ENCODE results near the gene MS4A10. TPM values are rescaled to one million over a fixed set of nuclear protein-coding genes. Genes with fewer than 3 reads are reported as not detected.
"Not testable (repeated sequence)": the region's sequence is repeated elsewhere in the genome, so short reads cannot be mapped to it uniquely, and the experiment has no call there.

MS4A10 gene
- total RNA-seq, 3 donors from 2014 or later, result 1.2 TPM; not detected in 2

- H3K36me3 ChIP-seq (ENCODE audit: low read depth), result no peaks in the 10 kb centered on the region
- H3K4me1 ChIP-seq (ENCODE audit: low read depth), result no peaks in the 10 kb centered on the region
- no peak for ATAC-seq
- no peak for TF ChIP-seq CTCF (IDR thresholded peaks at IDR 0.05)
- peaks cover 10% of the 10 kb centered on the region for H3K9me3 ChIP-seq
- intact Hi-C loops (cut with DNase I, micrococcal nuclease), result no loop called here
- DNase-seq, result no peak
- H3K4me3 ChIP-seq, result no peak overlapping the region
These were observed 32.9 kb downstream of the MS4A10 start for GRCh38 chr11:60818057-60818456.

- Histone ChIP-seq H3K4me1 (ENCODE audit: low read depth) (no peaks in the 10 kb centered on the region), H3K36me3 (ENCODE audit: low read depth) (no peaks in the 10 kb centered on the region), H3K4me3 (no peak overlapping the region), H3K9me3 (peaks cover 4% of the 10 kb centered on the region)
- TF ChIP-seq CTCF (IDR thresholded peaks at IDR 0.05), result no peak
- intact Hi-C loops (cut with DNase I, micrococcal nuclease), result no loop called here
- no peak for ATAC-seq
- DNase-seq, result no peak
These were observed 36.9 kb downstream of the MS4A10 start for GRCh38 chr11:60821827-60822599.

- not testable (repeated sequence) for H3K4me1 ChIP-seq (ENCODE audit: low read depth); ATAC-seq; H3K36me3 ChIP-seq (ENCODE audit: low read depth)
These were observed 38.7 kb downstream of the MS4A10 start for GRCh38 chr11:60823745-60824306.

GRCh38 chr11:60825118-60825517 is 40.0 kb downstream of the MS4A10 start:
- DNase-seq (no peak), ATAC-seq (no peak)
- no peak for TF ChIP-seq CTCF (IDR thresholded peaks at IDR 0.05)
- Histone ChIP-seq H3K4me1 (ENCODE audit: low read depth) (no peaks in the 10 kb centered on the region), H3K9me3 (no peaks in the 10 kb centered on the region), H3K4me3 (no peak overlapping the region), H3K36me3 (ENCODE audit: low read depth) (no peaks in the 10 kb centered on the region)
- intact Hi-C loops (cut with DNase I, micrococcal nuclease), result loop anchor here in 1 of 2 donors (5.0 kb wide), 1 partner anchor 72 kb away; no protein-coding TSS in a partner anchor

More at GRCh38 chr11:60823745-60824306, 38.7 kb downstream of the MS4A10 start:
- DNase-seq; intact Hi-C loops (cut with DNase I, micrococcal nuclease); H3K4me3 ChIP-seq; H3K9me3 ChIP-seq: not testable (repeated sequence)

- ATAC-seq (no peak), DNase-seq (no peak)
- no peaks in the 10 kb centered on the region for H3K36me3 ChIP-seq (ENCODE audit: low read depth)
- H3K4me1 ChIP-seq (ENCODE audit: low read depth), result no peaks in the 10 kb centered on the region
- intact Hi-C loops (cut with DNase I, micrococcal nuclease), result loop anchor here in 1 of 2 donors (5.0 kb wide), 1 partner anchor 72 kb away; no protein-coding TSS in a partner anchor
- H3K4me3 ChIP-seq, result no peak overlapping the region
- TF ChIP-seq CTCF (IDR thresholded peaks at IDR 0.05), result no peak
- no peaks in the 10 kb centered on the region for H3K9me3 ChIP-seq
These were observed 40.7 kb downstream of the MS4A10 start for GRCh38 chr11:60825790-60826189.

- no peaks in the 10 kb centered on the region for H3K9me3 ChIP-seq
- DNase-seq (no peak), ATAC-seq (peak; percentile 51)
- H3K36me3 ChIP-seq (ENCODE audit: low read depth), result no peaks in the 10 kb centered on the region
- H3K4me1 ChIP-seq (ENCODE audit: low read depth), result no peaks in the 10 kb centered on the region
- H3K4me3 ChIP-seq, result no peak overlapping the region
- intact Hi-C loops (cut with DNase I, micrococcal nuclease), result loop anchor here (5.0 to 10.0 kb wide), 2 partner anchors 57 to 354 kb away; no protein-coding TSS in a partner anchor
- TF ChIP-seq CTCF (IDR thresholded peaks at IDR 0.05), result no peak
These were observed 45.5 kb downstream of the MS4A10 start for GRCh38 chr11:60830478-60831142.
